Activated T-cell treated with anti-CD3 and anti-CD28 coated beads, Interleukin-2, amount 50 U/mL, for 24 hours (primary cell): ENCODE measurements around the gene MAPK4.

Experiments used
- DNase-seq: peaks from one replicate; pipeline ENCODE4 v3.0.0-alpha.2; 2020
- H3K27ac Mint-ChIP-seq: 2 replicates; pipeline ENCODE4 v1.8.0; 2020; ENCODE audit warnings: mild to moderate bottlenecking, mixed read lengths
- H3K27me3 Mint-ChIP-seq: 2 replicates; pipeline ENCODE4 v1.8.0; 2020; ENCODE audit warnings: mixed read lengths
- H3K36me3 Mint-ChIP-seq: 2 replicates; pipeline ENCODE4 v1.8.0; 2020; ENCODE audit warnings: low read depth, mixed read lengths
- H3K4me1 Mint-ChIP-seq: 2 replicates; pipeline ENCODE4 v1.8.0; 2020; ENCODE audit warnings: low read depth, mixed read lengths
- H3K4me3 Mint-ChIP-seq: 2 replicates; pipeline ENCODE4 v1.8.0; 2020; ENCODE audit warnings: mild to moderate bottlenecking, moderate library complexity, mixed read lengths
- H3K9me3 Mint-ChIP-seq: 2 replicates; pipeline ENCODE4 v1.8.0; 2020; ENCODE audit warnings: mixed read lengths

MAPK4 gene

DNA sequence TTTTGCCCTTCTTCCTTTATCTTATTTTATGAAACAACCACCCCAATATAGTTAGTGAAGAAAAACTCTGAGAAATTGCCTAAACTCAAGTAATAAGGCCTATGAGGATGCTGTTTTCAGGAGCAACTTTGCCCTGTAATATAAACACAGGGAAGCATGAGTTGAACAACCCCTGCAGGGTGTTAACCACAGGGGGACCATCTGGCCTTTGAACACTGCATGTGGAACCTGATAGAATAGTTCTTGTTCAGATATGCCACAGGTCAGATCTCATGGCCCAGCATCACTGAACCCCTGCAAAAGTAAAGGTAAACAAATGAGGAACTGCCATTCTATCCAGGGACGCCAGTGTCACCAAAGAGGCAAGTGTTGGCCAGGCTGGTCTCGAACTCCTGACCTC is 82.6 kb downstream of the MAPK4 start:
- Mint-ChIP-seq H3K27me3 (no peaks in the 10 kb centered on the region), H3K27ac (no peak overlapping the region), H3K9me3 (no peaks in the 10 kb centered on the region), H3K36me3 (no peaks in the 10 kb centered on the region), H3K4me3 (no peak overlapping the region), H3K4me1 (no peaks in the 10 kb centered on the region)
- no peak for DNase-seq

GRCh38 chr18:50644146-50644545 is 84.3 kb downstream of the MAPK4 start:
- Mint-ChIP-seq H3K9me3 (no peaks in the 10 kb centered on the region), H3K27ac (no peak overlapping the region), H3K4me1 (no peaks in the 10 kb centered on the region), H3K4me3 (no peak overlapping the region), H3K36me3 (no peaks in the 10 kb centered on the region), H3K27me3 (no peaks in the 10 kb centered on the region)
- no peak for DNase-seq

- H3K36me3 Mint-ChIP-seq, result no peaks in the 10 kb centered on the region
- H3K4me1 Mint-ChIP-seq, result no peaks in the 10 kb centered on the region
- H3K9me3 Mint-ChIP-seq, result no peaks in the 10 kb centered on the region
- no peaks in the 10 kb centered on the region for H3K27me3 Mint-ChIP-seq
- no peak for DNase-seq
- H3K27ac Mint-ChIP-seq, result no peak overlapping the region
- no peak overlapping the region for H3K4me3 Mint-ChIP-seq
Measured at GRCh38 chr18:50644807-50645206, 84.9 kb downstream of the MAPK4 start.

DNA sequence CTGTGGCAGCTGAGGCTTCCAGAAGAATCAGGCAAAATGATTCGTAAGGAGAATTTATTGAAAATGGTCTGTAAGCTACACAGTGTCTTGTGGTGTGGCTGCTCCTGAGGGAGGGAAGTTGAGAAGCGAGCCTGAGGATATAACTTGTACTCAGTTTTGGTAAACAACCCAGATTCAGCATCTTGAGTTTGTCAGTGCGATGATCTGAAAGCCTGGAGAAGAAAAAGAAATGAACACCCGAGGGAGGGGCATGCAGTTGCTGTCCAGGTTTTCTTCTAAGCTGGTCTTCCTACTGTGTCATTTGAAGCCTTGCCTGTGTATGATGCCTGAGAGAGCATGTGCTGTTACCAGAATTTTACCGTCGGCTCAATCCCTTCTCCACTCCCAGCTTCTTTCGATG is 87.3 kb downstream of the MAPK4 start:
- no peaks in the 10 kb centered on the region for H3K9me3 Mint-ChIP-seq
- H3K27me3 Mint-ChIP-seq, result no peaks in the 10 kb centered on the region
- no peak overlapping the region for H3K4me3 Mint-ChIP-seq
- no peaks in the 10 kb centered on the region for H3K4me1 Mint-ChIP-seq
- H3K36me3 Mint-ChIP-seq, result no peaks in the 10 kb centered on the region
- no peak overlapping the region for H3K27ac Mint-ChIP-seq
- no peak for DNase-seq

- Mint-ChIP-seq H3K4me3 (no peak overlapping the region), H3K27me3 (no peaks in the 10 kb centered on the region), H3K9me3 (no peaks in the 10 kb centered on the region), H3K4me1 (no peaks in the 10 kb centered on the region), H3K36me3 (no peaks in the 10 kb centered on the region), H3K27ac (no peak overlapping the region)
- no peak for DNase-seq
Measured at GRCh38 chr18:50647792-50648191, 87.9 kb downstream of the MAPK4 start.

DNA sequence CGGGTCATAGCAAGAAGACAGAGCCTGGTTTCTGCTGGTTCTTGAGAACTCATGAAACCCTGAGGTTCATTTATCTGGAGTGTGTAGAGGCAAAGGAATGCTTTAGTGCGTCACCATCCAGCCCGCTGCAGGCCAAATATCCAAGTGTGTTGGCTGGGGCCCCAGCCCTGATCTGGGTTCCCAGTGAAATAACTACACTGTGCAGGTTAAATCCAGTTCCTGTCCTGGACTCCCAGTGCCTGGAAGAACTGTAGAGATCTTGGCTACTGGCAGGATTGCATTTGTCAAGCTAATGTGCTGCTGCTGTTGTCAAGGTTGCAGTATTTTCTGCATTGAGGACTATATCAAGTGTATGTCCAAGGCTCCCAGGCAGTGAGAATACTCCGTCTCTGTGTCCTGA is 89.9 kb downstream of the MAPK4 start:
- no peak for DNase-seq
- no peaks in the 10 kb centered on the region for H3K36me3 Mint-ChIP-seq
- H3K27me3 Mint-ChIP-seq, result no peaks in the 10 kb centered on the region
- no peaks in the 10 kb centered on the region for H3K9me3 Mint-ChIP-seq
- H3K27ac Mint-ChIP-seq, result no peak overlapping the region
- H3K4me1 Mint-ChIP-seq, result no peaks in the 10 kb centered on the region
- H3K4me3 Mint-ChIP-seq, result no peak overlapping the region

DNA sequence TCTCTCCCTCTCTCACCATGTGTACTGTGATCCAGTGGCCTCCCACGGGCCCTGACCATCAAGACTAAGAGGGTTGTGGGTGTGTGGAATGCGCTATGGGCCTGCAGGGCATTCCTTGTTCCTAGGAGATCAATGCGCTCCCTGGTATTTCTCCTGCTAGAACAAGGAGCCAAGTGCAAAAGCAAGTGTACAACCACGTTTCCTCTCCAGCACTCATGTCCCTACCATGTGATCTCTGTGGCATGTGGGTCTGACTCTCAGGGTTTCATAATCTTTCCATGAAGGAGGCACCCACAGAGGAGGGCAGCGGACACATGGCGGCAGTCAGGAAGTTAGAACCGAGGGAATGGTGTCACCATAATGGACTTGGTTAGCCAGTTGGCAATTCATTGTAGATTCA is 91.4 kb downstream of the MAPK4 start:
- no peaks in the 10 kb centered on the region for H3K4me1 Mint-ChIP-seq
- no peaks in the 10 kb centered on the region for H3K36me3 Mint-ChIP-seq
- no peaks in the 10 kb centered on the region for H3K27me3 Mint-ChIP-seq
- no peak overlapping the region for H3K4me3 Mint-ChIP-seq
- no peak overlapping the region for H3K27ac Mint-ChIP-seq
- no peak for DNase-seq
- no peaks in the 10 kb centered on the region for H3K9me3 Mint-ChIP-seq

GRCh38 chr18:50653402-50654093 is 93.7 kb downstream of the MAPK4 start:
- no peak for DNase-seq
- Mint-ChIP-seq H3K36me3 (no peaks in the 10 kb centered on the region), H3K27me3 (no peaks in the 10 kb centered on the region), H3K27ac (no peak overlapping the region), H3K9me3 (no peaks in the 10 kb centered on the region), H3K4me1 (no peaks in the 10 kb centered on the region), H3K4me3 (no peak overlapping the region)

DNA sequence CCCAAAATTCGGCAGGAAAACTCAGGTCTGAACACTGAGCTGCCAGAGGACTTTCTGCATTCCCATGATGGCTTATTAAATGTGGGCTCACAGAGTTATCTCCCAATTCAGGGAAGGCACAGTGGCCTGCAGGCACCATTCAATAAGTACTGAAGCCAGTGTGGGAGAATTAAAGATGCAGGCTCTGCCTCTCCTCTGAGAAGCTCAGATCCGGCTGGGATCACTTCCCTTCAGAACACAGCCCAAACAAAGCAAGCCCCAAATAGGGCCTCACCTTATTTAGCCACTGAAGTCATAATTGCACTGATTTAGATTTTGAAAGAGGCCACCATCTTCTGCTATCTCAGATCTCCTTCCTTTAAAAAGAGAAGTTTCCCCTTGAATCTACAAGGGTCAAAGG is 94.3 kb downstream of the MAPK4 start:
- Mint-ChIP-seq H3K4me1 (no peaks in the 10 kb centered on the region), H3K9me3 (no peaks in the 10 kb centered on the region), H3K4me3 (no peak overlapping the region), H3K27ac (no peak overlapping the region), H3K27me3 (no peaks in the 10 kb centered on the region), H3K36me3 (no peaks in the 10 kb centered on the region)
- no peak for DNase-seq

DNA sequence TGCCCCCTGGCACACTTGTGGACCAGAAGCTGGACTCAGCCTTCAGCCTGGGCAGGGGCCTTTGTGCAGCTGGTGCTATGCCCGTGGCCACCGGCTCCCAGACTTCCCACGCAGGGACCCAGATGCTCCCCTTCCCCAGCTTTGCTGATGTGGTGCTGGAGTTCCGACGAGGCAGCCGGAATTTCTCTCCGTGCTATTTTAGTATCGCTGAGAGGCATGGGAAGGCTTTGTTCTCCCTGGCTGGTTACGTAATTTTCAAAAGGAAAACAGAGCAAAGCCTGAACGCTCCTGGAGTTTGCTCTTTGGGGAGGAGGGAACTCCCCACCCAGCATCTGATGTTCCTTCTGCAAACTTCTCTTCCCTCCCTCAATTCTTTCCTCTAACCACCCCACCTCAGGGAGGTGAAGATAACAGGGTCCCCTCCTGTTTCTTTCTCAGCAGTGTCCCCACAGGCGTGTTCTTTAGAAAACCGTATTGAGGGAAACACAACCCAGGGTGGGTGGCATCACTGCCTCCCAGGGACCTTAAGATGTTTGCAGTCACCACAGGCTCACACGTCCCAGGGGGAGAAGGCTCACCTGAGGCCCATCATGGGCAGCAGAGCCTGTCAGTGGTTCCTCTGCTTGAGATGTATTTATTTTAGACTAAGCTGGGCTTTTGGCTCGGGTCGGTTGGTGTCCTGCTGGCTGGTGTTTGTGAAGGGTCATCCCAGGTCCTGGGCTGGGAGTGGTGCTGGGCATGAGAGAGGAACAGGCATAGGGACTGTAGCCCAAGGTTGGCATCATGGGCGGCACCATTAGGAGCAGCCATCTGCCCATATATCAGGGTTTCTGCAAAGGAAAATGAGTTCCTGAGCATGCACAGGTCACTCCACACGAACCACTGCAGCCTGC is 95.0 kb downstream of the MAPK4 start:
- Mint-ChIP-seq H3K36me3 (no peaks in the 10 kb centered on the region), H3K27ac (no peak overlapping the region), H3K4me3 (no peak overlapping the region), H3K9me3 (no peaks in the 10 kb centered on the region), H3K27me3 (no peaks in the 10 kb centered on the region), H3K4me1 (no peaks in the 10 kb centered on the region)
- no peak for DNase-seq

GRCh38 chr18:50656396-50656795 is 96.5 kb downstream of the MAPK4 start:
- Mint-ChIP-seq H3K4me1 (no peaks in the 10 kb centered on the region), H3K4me3 (no peak overlapping the region), H3K27ac (no peak overlapping the region), H3K36me3 (no peaks in the 10 kb centered on the region), H3K9me3 (no peaks in the 10 kb centered on the region), H3K27me3 (no peaks in the 10 kb centered on the region)
- DNase-seq, result no peak

DNA sequence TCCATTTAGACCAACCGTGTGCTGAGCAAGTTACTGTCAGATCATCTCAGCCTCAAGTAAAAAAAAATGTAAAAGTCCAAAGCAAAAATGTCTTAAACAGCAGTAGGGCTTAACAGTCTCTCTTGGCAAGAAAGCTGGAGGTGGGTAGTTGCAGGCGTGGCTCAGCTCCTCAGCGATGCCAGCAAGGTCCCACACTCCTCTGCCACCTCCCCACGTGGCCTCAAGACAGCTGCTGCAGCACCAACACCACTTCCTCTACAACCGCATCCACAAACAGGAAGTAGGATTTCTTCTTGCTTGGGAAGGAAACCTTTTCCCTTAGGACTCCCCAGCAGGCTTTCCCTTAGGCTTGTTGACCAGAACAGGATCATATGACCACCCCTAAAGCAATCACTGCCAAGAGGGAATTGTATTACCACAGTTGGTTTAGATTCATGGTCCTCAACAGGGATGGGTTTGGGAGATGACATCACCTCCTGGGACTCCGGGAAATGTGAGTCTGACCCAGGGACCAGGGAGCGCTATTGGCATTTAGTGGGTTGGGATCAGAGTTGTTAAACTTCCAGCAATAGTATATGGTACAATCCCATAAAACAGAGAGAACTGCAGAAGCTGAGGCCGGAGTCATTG is 97.1 kb downstream of the MAPK4 start:
- H3K27me3 Mint-ChIP-seq, result no peaks in the 10 kb centered on the region
- H3K4me1 Mint-ChIP-seq, result no peaks in the 10 kb centered on the region
- H3K9me3 Mint-ChIP-seq, result peaks cover 1% of the 10 kb centered on the region
- H3K36me3 Mint-ChIP-seq, result no peaks in the 10 kb centered on the region
- no peak overlapping the region for H3K27ac Mint-ChIP-seq
- no peak overlapping the region for H3K4me3 Mint-ChIP-seq
- no peak for DNase-seq

GRCh38 chr18:50658601-50659000 is 98.7 kb downstream of the MAPK4 start:
- no peak for DNase-seq
- Mint-ChIP-seq H3K36me3 (no peaks in the 10 kb centered on the region), H3K9me3 (peaks cover 5% of the 10 kb centered on the region), H3K27me3 (no peaks in the 10 kb centered on the region), H3K27ac (no peak overlapping the region), H3K4me1 (no peaks in the 10 kb centered on the region), H3K4me3 (no peak overlapping the region)

DNA sequence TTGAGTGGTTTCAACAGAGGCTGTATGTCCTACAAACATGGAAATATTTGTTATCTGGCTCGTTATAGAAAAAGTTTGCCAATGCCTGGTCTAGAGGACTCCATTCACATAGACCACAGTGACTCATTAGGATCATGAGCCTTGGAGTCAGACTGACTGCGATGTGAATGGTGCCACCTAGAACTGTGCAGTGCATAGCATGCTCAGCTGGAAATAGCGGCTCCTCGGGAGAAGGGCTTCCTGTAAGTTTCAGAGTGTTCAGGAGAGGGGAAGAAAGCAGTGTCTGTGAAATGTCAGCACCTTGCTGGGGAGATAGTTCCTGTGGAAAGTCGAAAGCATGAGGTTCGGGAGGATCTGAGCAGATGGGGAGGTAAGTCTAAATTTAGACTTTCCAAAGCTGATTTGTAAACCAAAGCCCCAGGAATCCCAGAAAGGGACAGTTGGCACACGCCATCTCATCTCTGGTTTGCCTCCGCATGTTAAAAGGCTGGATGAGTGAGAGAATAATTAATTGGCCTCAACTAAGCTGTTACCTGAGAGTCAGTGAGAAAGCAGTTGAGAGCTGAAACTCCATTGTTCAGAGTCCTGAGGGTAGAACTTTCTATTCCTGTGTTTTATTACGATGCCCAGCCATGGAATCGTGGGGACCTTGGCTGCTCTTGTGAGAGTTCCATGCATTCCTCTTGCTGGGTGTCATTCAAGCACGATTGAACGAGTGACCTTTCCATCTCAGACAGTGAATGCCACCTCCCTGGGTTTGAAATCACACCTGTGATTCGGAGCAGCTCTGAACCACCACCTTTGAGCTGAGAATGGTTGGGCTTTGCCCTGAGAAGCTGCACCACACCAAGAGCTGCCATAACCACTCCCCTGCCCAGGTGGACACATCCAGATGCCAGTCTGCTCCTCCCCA is 99.5 kb downstream of the MAPK4 start:
- no peak for DNase-seq
- no peaks in the 10 kb centered on the region for H3K4me1 Mint-ChIP-seq
- no peak overlapping the region for H3K27ac Mint-ChIP-seq
- H3K36me3 Mint-ChIP-seq, result no peaks in the 10 kb centered on the region
- peaks cover 5% of the 10 kb centered on the region for H3K9me3 Mint-ChIP-seq
- H3K27me3 Mint-ChIP-seq, result no peaks in the 10 kb centered on the region
- no peak overlapping the region for H3K4me3 Mint-ChIP-seq
